Astrocyte (in vitro differentiated cells and primary cell): Measurements from ENCODE around the gene BCAR3. TPM values are rescaled to one million over a fixed set of nuclear protein-coding genes. Genes with fewer than 3 reads are reported as not detected.

Experiments
- DNase-seq: peaks from one replicate; pipeline ENCODE4 v3.0.0-alpha.2; 2010; ENCODE audit warnings: low read depth
- FAIRE-seq: peaks from 2 replicates; lab custom pipeline; 2011; peaks lifted over from hg19 to GRCh38; lab: Jason Lieb, UNC
- H2AFZ ChIP-seq: 2 replicates; pipeline ENCODE4 v1.6.0; 2012; ENCODE audit warnings: low read depth, low read length, inconsistent platforms
- H3K27ac ChIP-seq: 2 replicates; pipeline ENCODE4 v1.5.1; 2011; ENCODE audit warnings: low read depth, low read length, inconsistent platforms
- H3K27me3 ChIP-seq: 2 replicates; pipeline ENCODE4 v1.6.0; 2011; ENCODE audit warnings: low read length, inconsistent platforms; ENCODE audit not compliant: insufficient read depth
- H3K36me3 ChIP-seq: 2 replicates; pipeline ENCODE4 v1.5.1; 2011; ENCODE audit warnings: low read length, inconsistent platforms; ENCODE audit not compliant: insufficient read depth
- H3K4me1 ChIP-seq: 2 replicates; pipeline ENCODE4 v1.5.1; 2011; ENCODE audit warnings: low read length, inconsistent platforms; ENCODE audit not compliant: insufficient read depth
- H3K4me2 ChIP-seq: 2 replicates; pipeline ENCODE4 v1.6.0; 2012; ENCODE audit warnings: low read length, inconsistent platforms
- H3K4me3 ChIP-seq: 2 replicates; pipeline ENCODE4 v1.5.1; 2011; ENCODE audit warnings: low read depth, mild to moderate bottlenecking, low read length, inconsistent platforms; ENCODE audit not compliant: insufficient read depth
- H3K79me2 ChIP-seq: 2 replicates; pipeline ENCODE4 v1.6.0; 2012; ENCODE audit warnings: mild to moderate bottlenecking, low read length, inconsistent platforms; ENCODE audit not compliant: insufficient read depth
- H3K9ac ChIP-seq: 2 replicates; pipeline ENCODE4 v1.6.0; 2012; ENCODE audit warnings: mild to moderate bottlenecking, low read length, inconsistent platforms
- H3K9me3 ChIP-seq: 2 replicates; pipeline ENCODE4 v1.5.1; 2012; ENCODE audit warnings: low read depth, mild to moderate bottlenecking, low read length, inconsistent platforms; ENCODE audit not compliant: insufficient read depth
- H4K20me1 ChIP-seq: 2 replicates; pipeline ENCODE4 v1.6.0; 2012; ENCODE audit warnings: low read length, inconsistent platforms; ENCODE audit not compliant: insufficient read depth
- H3K27ac Mint-ChIP-seq: one replicate; pipeline ENCODE4 v1.8.0; 2021; ENCODE audit warnings: mild to moderate bottlenecking, mixed read lengths; ENCODE audit not compliant: unreplicated experiment
- H3K27me3 Mint-ChIP-seq: one replicate; pipeline ENCODE4 v1.8.0; 2021; ENCODE audit warnings: low read depth, mixed read lengths; ENCODE audit not compliant: unreplicated experiment
- H3K36me3 Mint-ChIP-seq: one replicate; pipeline ENCODE4 v1.8.0; 2021; ENCODE audit warnings: low read depth, mixed read lengths; ENCODE audit not compliant: unreplicated experiment
- H3K4me1 Mint-ChIP-seq: one replicate; pipeline ENCODE4 v1.8.0; 2021; ENCODE audit warnings: low read depth, mixed read lengths; ENCODE audit not compliant: unreplicated experiment
- H3K4me3 Mint-ChIP-seq: one replicate; pipeline ENCODE4 v1.8.0; 2021; ENCODE audit warnings: mild to moderate bottlenecking, moderate library complexity, mixed read lengths; ENCODE audit not compliant: unreplicated experiment
- H3K9me3 Mint-ChIP-seq: one replicate; pipeline ENCODE4 v1.8.0; 2021; ENCODE audit warnings: mild to moderate bottlenecking, mixed read lengths; ENCODE audit not compliant: unreplicated experiment
- EZH2 ChIP-seq: IDR thresholded peaks from 2 replicates; pipeline ENCODE4 v1.6.1; 2012; ENCODE audit warnings: mild to moderate bottlenecking, low read length, inconsistent platforms; ENCODE audit not compliant: insufficient read depth
- total RNA-seq: library from RNA; stranded (reverse); gene quantifications from 2 replicates; pipeline ENCODE4 v1.2.1, GENCODE V29; 2021
- TF ChIP-seq, protein P1 (sequence below): IDR thresholded peaks from 2 replicates; pipeline ENCODE4 v1.5.1; 2011; ENCODE audit warnings: low read depth, mild to moderate bottlenecking, inconsistent platforms, low read length, moderate library complexity; ENCODE audit not compliant: insufficient read depth

BCAR3 gene
- total RNA-seq, 1 donor from 2014 or later: 30.0 TPM

DNA sequence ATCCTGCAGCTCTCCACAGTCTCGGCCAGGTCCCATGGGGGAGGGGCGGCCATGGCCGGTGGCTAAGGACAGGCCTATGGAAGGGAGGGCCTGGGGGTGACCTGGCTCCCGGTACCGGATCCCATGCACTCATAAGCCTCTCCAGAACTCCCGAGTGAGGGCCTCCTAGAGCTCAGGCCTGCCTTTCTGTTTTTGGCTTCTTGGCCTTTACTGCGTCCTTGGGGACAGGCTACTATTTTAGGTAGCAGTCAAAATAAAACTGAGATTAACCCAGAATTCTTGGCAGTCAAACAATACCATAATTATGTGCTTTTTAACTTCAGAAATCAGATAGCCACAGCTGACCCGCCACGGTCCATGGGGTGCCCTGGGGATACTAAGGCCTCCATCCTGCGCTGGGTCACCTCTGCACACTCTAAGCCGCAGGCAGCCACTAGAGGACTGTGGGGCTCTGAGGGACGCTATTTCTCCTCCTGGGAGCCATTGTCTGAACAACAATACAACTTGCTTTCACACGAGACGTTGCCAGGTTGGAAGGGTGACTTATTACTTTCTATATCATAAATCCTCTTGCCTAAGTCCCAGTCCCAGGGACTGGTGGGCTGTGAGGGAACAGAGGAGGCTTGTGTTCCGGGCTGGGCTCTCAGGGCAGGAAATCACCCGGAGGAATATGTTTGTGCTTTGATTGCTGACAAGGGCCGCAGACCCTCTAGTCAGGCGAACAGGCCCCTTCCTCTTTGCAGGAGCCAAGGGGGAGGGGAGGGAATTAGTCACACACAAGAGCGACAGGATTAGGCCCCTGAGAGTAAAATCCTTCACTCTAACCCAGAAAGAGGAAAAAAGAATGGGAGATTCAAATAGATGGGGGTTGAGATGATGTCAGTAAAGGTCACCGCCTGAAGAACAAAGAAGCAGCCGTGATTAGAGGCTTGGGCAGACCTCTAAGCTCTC lies 40.7 kb upstream of the BCAR3 start:
- Histone ChIP-seq H3K4me1 (peaks cover 14% of the 10 kb centered on the region), H3K79me2 (no peaks in the 10 kb centered on the region), H4K20me1 (no peaks in the 10 kb centered on the region), H3K4me2 (peak overlapping the region; percentile 46), H3K4me3 (no peak overlapping the region), H3K9ac (peak overlapping the region; percentile 44), H2AFZ (peak overlapping the region; percentile 77), H3K9me3 (no peaks in the 10 kb centered on the region), H3K27ac (peak overlapping the region; percentile 30), H3K27me3 (no peaks in the 10 kb centered on the region), H3K36me3 (no peaks in the 10 kb centered on the region)
- H3K36me3 Mint-ChIP-seq: peaks cover 3% of the 10 kb centered on the region
- H3K4me1 Mint-ChIP-seq: peaks cover 18% of the 10 kb centered on the region
- no peaks in the 10 kb centered on the region for H3K27me3 Mint-ChIP-seq
- H3K4me3 Mint-ChIP-seq: peak overlapping the region; percentile 6
- no peak for FAIRE-seq
- no peak for TF ChIP-seq EZH2
- TF ChIP-seq, protein P1, sequence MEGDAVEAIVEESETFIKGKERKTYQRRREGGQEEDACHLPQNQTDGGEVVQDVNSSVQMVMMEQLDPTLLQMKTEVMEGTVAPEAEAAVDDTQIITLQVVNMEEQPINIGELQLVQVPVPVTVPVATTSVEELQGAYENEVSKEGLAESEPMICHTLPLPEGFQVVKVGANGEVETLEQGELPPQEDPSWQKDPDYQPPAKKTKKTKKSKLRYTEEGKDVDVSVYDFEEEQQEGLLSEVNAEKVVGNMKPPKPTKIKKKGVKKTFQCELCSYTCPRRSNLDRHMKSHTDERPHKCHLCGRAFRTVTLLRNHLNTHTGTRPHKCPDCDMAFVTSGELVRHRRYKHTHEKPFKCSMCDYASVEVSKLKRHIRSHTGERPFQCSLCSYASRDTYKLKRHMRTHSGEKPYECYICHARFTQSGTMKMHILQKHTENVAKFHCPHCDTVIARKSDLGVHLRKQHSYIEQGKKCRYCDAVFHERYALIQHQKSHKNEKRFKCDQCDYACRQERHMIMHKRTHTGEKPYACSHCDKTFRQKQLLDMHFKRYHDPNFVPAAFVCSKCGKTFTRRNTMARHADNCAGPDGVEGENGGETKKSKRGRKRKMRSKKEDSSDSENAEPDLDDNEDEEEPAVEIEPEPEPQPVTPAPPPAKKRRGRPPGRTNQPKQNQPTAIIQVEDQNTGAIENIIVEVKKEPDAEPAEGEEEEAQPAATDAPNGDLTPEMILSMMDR: no peak
- H3K9me3 Mint-ChIP-seq: no peaks in the 10 kb centered on the region
- DNase-seq: no peak
- H3K27ac Mint-ChIP-seq: peak overlapping the region; percentile 95

DNA sequence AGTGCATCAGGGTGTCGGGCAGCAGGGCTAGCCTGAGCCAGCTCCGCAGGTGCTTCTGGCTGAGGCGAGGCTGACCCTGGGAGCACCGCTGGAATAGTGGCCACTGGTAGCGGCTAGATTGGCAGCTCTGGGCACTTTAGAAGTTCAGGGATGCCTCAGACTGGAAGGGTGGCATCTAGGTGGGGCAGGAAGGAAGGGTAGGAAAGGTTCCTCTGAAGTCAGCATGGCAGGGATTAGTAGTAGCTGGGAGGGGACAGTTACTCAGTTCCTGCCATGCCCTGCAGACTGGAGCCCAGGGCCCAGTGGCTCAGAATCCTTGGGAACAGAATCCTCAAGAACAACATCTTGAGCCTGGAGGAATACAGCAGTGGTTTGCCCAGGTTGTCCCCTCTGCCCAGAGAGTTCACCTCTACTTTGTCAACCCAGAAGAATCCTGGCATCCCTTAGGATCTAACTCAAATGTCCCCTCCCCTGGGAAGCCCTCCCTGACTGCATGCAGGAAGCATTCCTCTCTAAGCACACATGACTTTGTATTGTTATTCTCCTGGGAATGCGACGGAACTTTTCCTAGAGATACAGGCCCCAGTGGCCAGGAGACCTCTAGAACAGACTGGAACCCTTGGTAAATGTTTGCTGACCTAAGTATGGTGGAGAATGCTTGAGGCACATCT lies 39.5 kb upstream of the BCAR3 start:
- peaks cover 6% of the 10 kb centered on the region for H3K9me3 Mint-ChIP-seq
- H3K27ac Mint-ChIP-seq: no peak overlapping the region
- DNase-seq (no peak), FAIRE-seq (no peak)
- Histone ChIP-seq H3K9ac (no peak overlapping the region), H3K27ac (no peak overlapping the region), H3K9me3 (peaks cover 6% of the 10 kb centered on the region), H2AFZ (no peak overlapping the region), H3K4me3 (no peak overlapping the region), H4K20me1 (no peaks in the 10 kb centered on the region), H3K79me2 (no peaks in the 10 kb centered on the region), H3K27me3 (no peaks in the 10 kb centered on the region), H3K36me3 (no peaks in the 10 kb centered on the region), H3K4me1 (peaks cover 14% of the 10 kb centered on the region), H3K4me2 (no peak overlapping the region)
- H3K36me3 Mint-ChIP-seq: peaks cover 3% of the 10 kb centered on the region
- H3K4me3 Mint-ChIP-seq: no peak overlapping the region
- no peak for TF ChIP-seq EZH2
- TF ChIP-seq, protein P1: no peak
- H3K27me3 Mint-ChIP-seq: no peaks in the 10 kb centered on the region
- peaks cover 18% of the 10 kb centered on the region for H3K4me1 Mint-ChIP-seq
